Epithelial cell of proximal tubule (primary cell): ENCODE results near the gene RIC1. TPM values are rescaled to one million over a fixed set of nuclear protein-coding genes. Genes with fewer than 3 reads are reported as not detected.
"Not testable (repeated sequence)": the region's sequence is repeated elsewhere in the genome, so short reads cannot be mapped to it uniquely, and the experiment has no call there.

Experiments
- DNase-seq: peaks from one replicate; pipeline ENCODE4 v3.0.0-alpha.2; 2011; ENCODE audit warnings: low read depth
- H3K4me3 ChIP-seq: 2 replicates; pipeline ENCODE4 v1.5.1; 2011; ENCODE audit warnings: low read depth, mild to moderate bottlenecking, low read length
- total RNA-seq: library from RNA; depleted of rRNA; stranded (reverse); fragments of >200 nt; gene quantifications from 2 replicates; pipeline ENCODE4 v1.2.3, GENCODE V29; 2015
- TF ChIP-seq, protein P1 (sequence below): conservative IDR thresholded peaks from 2 replicates; pipeline ENCODE4 v1.5.1; 2012; ENCODE audit warnings: low read depth, mild to moderate bottlenecking, low read length

Gene RIC1
- total RNA-seq, 1 donor from 2014 or later, result 12.7 TPM

DNA sequence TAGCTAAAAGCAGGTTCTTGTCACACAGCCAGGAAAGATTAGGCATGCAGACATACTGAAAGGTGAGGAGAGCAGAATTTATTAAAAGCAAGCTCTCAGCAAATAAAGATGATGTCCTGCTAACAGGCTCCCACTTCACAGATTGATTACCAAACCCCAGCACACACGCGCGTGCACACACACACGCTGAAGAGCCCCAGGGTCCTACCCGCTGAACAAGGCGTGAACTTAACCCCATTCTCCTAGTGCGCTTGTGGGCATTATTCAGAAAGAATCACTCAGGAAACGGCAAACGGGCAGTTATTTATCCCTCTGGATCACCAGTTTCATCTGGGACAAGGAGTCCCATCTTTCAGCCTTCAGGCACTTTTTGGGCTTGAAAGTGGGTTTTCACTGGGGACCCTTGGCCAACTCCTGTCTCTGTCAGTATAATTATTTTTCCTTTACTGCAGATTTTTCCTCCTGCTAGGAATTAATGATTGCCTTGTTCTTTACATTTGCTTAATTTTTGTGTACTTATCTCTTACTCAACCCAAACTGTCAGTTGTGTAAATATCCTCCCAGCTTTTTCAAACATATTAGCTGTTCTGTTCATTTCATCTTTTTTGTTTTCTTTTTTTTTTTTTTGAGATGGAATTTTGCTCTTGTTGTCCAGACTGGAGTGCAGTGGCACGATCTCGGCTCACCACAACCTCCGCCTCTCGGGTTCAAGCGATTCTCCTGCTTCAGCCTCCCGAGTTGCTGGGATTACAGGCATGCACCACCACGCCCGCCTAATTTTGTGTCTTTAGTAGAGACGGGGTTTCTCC is 92.6 kb downstream of the RIC1 start:
- H3K4me3 ChIP-seq, result no peak overlapping the region
- TF ChIP-seq, protein P1, sequence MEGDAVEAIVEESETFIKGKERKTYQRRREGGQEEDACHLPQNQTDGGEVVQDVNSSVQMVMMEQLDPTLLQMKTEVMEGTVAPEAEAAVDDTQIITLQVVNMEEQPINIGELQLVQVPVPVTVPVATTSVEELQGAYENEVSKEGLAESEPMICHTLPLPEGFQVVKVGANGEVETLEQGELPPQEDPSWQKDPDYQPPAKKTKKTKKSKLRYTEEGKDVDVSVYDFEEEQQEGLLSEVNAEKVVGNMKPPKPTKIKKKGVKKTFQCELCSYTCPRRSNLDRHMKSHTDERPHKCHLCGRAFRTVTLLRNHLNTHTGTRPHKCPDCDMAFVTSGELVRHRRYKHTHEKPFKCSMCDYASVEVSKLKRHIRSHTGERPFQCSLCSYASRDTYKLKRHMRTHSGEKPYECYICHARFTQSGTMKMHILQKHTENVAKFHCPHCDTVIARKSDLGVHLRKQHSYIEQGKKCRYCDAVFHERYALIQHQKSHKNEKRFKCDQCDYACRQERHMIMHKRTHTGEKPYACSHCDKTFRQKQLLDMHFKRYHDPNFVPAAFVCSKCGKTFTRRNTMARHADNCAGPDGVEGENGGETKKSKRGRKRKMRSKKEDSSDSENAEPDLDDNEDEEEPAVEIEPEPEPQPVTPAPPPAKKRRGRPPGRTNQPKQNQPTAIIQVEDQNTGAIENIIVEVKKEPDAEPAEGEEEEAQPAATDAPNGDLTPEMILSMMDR, result no peak
- DNase-seq, result no peak

DNA sequence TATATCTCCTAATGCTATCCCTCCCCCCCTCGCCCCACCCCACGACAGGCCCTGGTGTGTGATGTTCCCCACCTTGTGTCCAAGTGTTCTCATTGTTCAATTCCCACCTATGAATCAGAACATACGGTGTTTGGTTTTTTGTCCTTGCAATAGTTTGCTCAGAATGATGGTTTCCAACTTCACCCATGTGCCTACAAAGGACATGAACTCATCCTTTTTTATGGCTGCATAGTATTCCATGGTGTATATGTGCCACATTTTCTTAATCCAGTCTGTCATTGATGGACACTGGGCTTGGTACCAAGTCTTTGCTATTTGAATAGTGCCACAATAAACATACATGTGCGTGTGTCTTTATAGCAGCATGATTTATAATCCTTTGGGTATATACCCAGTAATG is 93.8 kb downstream of the RIC1 start:
- DNase-seq, H3K4me3 ChIP-seq: not testable (repeated sequence)

DNA sequence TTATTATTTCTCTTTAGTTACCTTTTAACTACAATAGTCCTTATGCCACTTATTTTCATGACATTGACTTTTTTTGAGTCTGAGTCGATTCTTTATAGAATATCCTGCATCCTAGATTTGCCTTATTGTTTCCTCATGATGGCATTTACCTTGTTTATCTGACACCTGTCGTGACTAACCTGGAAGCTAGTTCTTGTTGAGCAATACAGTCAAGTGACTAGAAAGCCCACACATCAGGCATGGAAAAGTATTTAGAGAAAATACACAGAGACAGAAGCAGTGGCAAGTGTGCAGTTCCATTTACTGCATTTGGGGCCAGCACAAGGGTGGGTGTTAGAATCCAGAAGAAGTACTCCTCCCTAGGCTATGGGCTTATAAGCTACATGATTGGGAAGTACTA is 106.2 kb downstream of the RIC1 start:
- DNase-seq, result no peak
- TF ChIP-seq, protein P1, result no peak

DNA sequence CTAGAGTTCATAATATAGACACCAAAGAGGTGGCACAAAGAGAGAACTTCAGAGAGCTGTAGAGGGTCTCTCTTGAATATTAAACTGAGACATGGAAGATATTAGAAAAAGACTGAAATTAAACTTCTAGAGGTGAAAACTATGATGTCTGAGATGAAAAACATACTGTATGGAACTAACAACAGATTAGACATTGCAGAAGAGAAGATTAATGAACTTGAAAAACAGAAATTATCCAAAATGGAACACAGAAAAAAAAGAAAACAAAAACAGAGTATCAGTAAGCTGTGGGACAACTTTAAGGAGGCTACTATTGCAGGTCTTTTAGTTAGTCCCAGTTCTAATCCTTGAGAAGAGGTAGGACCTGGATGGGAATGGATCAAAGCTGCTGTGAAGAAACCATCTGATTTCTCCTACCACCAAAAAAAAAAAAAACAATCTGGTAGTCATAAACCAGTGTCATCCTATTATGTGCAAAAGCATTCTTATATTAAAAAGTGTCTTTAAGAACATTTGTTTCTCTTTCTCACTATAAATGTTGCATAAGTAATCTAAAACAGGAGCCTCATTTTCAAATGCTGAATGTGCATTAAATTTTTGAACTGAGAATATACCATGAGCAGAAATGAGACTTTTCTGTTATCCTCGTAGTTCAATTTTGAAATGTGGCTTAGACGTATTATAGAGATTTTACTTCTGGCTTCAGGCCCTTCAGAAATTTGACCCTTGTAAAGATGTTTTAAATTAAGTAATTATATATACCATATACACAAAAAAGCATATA is 107.8 kb downstream of the RIC1 start:
- TF ChIP-seq, protein P1, result no peak
- H3K4me3 ChIP-seq, result no peak overlapping the region
- no peak for DNase-seq

More for the DNA sequence above, 106.2 kb downstream of the RIC1 start:
- no peak overlapping the region for H3K4me3 ChIP-seq

DNA sequence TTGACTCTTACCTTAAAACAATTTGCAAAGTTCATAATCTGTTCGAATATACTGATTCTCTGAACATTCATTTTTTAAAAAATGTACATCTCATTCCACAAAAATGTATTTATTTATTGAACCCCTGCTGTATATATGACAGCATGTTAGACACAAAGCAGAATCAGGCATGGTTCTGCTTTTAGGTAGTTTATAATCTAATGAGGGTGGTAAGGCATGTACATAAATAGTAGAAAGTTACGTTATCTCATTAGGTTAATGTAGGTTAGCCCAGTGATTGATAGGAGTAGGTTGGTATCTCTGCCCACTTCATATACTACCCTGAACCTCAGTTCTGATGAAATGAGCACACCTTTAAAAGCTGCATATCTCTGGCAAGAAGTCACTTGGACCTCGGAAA is 114.2 kb downstream of the RIC1 start:
- DNase-seq, result no peak
- no peak overlapping the region for H3K4me3 ChIP-seq
- TF ChIP-seq, protein P1, result no peak

DNA sequence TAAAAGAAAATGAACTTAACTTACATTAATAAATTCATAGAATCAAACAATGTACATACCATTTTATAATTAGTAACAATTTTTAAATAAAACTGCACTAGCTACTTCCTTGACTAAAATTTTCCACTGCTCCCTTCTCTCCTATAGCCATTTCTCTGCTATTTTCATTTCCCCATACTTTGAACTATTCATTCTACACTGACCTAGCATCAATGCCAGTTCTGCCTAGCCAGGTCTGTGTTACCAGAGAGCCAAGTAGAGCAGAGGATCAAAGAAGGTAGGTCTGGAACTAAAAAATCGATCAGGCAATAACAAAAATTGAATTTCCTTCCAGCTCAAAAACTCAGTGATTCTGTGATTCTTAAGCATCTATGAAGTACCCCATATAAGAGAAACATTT is 119.5 kb downstream of the RIC1 start:
- DNase-seq, result no peak
- H3K4me3 ChIP-seq, result no peak overlapping the region
- TF ChIP-seq, protein P1, result no peak

DNA sequence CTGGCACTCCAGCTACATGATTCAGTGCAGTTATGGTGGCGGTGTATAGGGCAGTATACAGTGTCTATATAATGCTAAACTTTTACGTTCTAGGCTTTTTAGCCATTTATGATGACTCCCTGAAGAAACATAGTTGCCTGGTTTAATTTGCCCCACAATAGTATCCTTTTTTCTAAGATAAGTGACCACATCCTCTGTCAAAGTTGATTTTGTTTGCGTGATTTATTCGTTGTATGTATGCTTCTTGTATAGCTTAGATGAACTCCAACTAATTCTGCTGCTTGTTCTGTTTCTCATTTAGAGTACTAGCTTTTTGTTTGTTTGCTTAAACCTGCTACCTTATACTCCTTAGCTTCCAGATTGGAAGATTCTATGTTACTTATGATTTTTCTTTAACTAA is 120.4 kb downstream of the RIC1 start:
- TF ChIP-seq, protein P1, result no peak

More for the DNA sequence above, 120.4 kb downstream of the RIC1 start:
- H3K4me3 ChIP-seq, result no peak overlapping the region
- no peak for DNase-seq
